ENCODE data around the gene RABGAP1L.
"Not testable (repeated sequence)": the region's sequence is repeated elsewhere in the genome, so short reads cannot be mapped to it uniquely, and the experiment has no call there.

The RABGAP1L gene

DNA sequence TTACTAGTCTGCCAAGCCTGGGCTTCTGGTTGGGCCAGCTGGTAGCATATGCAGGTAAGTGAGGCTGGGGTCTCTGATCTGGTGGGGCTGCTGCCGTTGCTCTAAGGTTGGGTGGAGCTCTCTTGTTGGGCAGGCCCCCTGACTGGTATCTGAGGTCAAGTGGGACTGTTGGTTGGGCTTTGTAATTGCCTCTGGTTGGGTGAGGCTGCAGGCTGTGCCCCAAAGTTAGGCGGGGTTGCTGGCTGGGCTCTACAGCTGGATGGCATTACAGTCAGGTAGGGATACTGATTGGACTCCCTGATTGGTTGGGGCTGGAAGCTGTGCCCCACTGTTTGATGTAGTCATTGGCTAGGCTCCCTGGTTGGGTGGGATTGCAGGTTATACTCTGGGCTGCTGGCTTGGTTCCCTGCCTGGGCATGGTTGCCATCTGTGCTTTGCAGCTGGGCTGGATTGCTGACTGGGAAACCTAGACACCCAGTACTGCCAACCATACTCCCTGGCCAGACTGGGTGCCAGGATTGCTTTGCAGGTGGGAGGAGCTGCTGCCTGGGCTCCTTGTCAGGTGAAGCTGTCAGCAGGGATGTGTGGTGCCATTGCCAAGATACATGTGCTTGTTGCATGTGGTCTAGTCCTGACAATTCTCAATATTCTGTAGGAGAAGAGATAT, 130.5 kb downstream of the RABGAP1L start:
- no peak for DNase-seq (ENCODE audit: low read depth in 4 of 4, low spot score in 1 of 4)

DNA sequence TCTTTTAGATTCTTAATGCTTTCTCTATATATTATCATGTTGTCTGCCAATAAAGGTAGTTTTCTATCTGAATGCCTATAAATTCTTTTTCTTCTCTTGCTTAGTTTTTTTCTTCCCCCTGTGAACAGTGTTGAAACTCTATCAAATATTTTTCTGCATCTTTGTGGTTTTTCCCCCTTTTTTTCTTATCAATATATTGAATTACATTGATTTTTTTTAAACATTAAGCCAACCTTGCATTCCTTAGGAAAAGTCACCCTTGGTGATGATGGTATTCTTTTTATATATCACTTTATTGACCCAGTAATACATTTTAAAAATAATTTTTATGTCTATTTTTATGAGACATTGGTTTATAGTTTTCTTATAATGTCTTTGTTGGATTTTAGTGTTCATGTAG, 131.7 kb downstream of the RABGAP1L start:
- no peak for DNase-seq (ENCODE audit: low read depth in 4 of 4, low spot score in 1 of 4)

DNA sequence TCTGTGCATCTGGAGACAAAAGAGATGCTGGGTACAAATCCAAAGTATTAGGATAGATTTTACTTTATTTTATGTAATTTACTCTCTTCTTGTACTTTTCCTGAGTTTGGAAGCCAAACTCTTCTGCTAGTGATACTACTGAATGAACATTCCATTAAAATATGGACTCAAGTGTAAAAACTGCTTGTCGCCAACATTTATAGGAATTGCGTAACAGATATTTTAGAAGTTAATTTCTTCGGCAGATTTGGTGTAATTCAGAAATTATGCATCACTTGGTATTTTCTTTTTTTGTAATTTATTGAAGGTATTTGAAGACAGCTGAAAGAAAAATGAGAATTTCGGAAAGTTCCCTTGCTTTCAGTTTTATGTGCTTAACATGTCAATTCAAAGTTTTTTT, 137.0 kb downstream of the RABGAP1L start:
- no peak for DNase-seq (ENCODE audit: low read depth in 4 of 4, low spot score in 1 of 4)

DNA sequence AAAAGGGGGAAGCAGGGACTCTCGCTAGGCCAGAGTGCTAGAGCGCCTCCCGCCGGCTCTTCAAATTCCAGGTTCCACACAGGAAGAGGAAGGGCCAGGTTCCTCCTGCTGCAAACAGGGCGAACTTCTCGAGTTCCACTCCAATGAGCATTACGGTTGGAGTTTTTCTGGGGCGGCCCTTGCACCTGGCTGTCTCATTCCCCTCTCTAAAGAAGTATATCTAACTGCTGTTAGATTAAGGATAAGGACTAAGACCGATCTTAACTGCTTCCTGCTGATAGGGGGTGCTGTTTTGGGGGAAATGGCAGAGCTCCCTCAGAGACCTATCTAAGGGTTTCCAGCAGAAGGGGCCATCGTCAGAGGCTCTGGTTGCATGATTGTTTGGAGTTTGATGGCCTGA, 138.0 kb downstream of the RABGAP1L start:
- DNase-seq (ENCODE audit: low read depth in 4 of 4, low spot score in 1 of 4): no peak

DNA sequence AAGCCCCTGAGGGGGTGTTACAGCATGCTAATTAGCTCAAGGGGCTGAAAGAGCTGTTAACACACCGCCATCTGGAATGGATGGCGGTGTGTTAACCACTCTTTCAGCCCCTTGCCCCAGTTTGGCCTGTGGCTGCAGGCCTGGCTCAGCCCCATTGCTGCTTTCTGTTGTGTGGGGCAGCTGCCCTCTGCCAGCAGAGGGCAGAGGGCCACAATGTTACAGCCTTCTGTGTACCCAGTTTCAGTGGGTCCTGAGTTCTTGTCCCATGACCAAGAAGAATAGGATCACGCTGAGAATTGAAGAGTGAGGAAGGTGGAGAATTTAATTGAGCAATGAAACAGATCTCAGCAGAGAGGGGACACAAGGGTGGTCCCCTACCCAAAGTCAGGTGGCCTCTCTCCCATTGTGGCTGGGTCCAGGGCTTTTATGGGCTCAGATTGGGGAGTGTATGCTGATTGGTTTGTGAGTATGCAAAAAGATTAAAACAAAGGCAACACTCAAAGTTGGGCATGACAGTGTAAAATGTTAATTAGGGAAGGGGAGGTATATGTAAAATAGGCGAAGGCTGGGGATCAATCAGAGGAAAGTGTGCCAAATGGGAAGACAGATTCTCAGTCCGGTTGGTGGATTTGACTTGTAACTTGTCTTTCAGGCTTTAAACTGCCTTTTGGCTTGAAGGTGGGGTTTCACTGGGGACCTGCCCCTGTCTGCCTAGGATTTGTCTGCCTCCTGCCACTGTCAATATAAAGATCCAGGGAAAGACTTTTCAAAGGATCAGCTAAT, 142.2 kb downstream of the RABGAP1L start:
- no peak for DNase-seq (ENCODE audit: low read depth in 4 of 4, low spot score in 1 of 4)

DNA sequence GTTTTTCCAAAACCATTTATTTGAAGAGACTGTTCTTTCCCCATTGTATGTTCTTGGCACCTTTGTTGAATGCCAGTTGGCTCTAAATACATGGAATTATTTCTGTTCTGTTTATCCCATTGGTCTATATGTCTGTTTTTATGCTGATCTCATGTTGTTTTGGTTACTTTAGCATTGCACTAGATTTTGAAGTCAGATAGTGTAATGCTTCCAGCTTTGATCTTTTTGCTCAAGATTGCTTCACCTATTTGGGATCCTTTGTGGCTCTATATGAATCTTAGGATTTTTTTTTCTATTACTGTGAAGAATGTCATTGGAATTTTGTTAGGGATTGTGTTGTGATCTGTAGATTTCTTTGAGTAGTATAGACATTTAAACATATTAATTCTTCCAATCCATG, 149.3 kb downstream of the RABGAP1L start:
- DNase-seq (ENCODE audit: low read depth in 4 of 4, low spot score in 1 of 4): no peak

DNA sequence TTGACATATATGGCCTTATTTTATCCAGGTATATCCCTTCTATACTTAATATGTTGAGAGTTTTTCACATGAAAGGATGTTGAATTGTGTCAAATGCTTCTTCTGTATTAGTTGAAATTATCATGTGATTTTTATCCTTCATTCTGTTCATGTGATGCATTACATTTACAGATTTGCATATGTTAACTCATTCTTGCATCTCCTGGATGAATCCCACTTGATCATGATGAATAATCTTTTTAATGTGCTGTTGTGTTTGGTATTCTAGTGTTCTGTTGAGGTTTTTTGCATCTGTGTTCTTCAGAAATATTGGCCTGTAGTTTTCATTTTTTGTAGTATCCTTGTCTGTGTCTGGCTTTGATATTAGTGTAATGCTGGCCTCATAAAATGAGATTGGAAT, 150.2 kb downstream of the RABGAP1L start:
- no peak for DNase-seq (ENCODE audit: low read depth in 4 of 4, low spot score in 1 of 4)

DNA sequence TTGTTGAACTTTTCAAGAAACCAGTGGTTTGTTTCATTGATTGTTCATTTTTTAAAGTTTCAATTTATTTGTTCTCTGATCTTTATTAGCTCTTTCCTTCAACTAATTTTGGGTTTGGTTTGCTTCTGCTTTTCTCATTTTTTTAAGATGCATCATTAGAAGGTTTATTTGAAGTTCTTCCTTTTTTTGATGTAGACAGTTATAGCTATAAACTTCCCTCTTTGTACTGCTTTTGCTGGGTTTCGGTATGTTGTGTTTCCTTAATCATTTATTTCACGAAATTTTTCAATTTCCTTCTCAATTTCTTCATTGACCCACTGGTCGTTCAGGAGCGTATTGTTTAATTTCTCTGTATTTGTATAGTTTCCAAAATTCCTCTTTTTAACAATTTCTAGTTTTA, 155.1 kb downstream of the RABGAP1L start:
- no peak for DNase-seq (ENCODE audit: low read depth in 4 of 4, low spot score in 1 of 4)

DNA sequence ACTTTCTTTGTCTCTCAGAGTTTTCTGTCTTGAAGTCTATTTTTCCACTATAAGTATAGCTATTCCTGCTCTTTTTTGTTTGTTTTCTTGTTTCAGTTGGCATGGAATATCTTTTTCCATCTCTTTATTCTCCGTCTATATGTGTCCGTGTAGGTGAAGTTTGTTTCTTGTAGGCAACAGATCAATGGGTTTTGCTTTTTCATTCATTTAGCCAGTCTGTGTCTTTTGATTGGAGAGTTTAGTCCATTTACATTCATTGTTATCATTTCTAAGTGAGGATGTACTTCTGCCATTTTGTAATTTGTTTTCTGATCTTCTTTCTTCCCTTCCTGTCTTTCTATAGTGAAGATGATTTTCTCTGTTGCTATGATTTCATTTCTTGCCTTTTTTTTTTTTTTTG, 155.9 kb downstream of the RABGAP1L start:
- no peak for DNase-seq (ENCODE audit: low read depth in 4 of 4, low spot score in 1 of 4)

DNA sequence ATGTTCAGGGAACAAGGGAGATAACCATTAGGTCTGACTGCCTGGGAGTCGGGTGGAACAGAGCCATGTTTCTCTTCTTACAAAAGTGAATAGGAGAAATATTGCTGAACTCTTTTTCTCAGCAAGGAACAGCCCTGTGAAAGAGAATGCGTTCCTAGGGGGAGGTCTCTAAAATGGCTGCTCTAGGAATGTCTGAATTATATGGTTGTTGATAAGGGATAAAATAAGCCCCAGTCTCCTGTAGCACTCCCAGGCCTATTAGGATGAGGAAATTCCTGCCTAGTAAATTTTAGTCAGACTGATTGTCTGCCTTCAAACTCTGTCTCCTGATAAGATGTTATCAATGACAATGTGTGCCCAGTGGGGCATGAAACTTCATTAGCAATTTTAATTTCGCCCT, 161.6 kb downstream of the RABGAP1L start:
- not testable (repeated sequence) for DNase-seq (ENCODE audit: low read depth in 4 of 4, low spot score in 1 of 4)

DNA sequence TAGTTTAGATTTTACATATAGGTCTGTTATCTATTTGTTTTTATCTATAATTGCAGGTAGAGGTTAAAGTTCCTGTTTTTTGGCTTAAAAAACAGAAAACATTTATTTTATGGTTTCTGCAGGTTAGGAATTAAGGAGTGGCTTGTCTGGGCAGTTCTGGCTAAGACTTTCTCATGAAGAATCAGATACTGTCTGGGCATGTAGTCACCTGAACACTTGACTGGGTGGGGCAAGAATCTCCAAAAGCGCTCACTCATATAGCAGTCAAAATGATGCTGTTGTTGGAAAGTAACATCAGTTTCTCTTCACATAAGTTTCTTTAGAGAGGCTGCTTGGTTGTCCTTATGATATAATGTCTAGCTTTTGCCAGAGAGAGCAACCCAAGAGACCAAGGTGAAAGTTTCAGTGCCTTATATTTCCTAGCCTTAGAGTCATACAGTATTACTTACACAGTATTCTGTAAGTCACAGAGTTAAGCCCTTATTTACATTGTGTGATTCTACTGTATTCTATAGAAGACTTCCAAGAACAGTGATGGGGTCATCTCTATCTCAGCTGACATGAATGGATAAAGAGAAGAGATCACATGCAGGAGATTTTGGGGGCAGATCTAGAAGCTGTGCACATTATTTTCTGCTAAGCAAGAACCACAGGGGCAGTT, 163.0 kb downstream of the RABGAP1L start:
- no peak for DNase-seq (ENCODE audit: low read depth in 4 of 4, low spot score in 1 of 4)

DNA sequence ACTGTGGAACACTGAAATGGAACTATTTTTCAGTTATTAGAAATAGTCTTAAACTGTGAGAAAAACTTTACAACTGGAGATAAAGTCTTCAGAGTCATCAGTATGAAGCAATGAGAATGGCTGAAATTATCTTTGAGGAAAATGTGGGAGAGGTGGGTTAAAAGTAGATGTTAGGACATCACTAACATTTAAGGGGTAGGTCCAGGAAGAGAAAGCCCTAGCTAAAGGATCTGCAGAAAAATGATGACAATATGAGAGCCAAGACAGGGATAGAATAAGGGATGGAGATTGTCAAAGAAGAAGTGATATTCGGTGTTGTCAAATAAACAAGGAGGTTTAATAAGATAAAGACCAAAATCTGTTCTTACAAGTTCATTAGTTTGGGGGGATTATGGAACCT, 165.2 kb downstream of the RABGAP1L start:
- DNase-seq (ENCODE audit: low read depth in 4 of 4, low spot score in 1 of 4): no peak

DNA sequence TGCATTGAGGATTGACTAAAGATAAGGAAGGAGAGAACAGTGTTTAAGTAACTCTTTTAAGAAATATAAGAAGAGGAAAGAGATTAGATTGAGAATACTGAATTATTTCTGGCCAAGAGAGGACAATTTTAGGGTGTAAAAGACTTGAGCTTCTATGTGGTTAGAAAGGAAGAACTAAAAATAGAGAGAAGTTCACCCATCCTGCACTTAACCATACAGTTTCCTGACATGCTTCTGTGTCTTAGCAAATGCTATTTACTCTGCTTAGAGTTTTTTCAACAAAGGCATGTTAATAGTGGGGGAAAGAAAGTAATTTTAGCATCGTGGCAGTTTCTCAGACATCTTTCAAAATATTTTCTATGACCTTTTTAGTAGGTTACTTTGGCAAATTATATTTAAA, 165.6 kb downstream of the RABGAP1L start:
- DNase-seq (ENCODE audit: low read depth in 4 of 4, low spot score in 1 of 4): no peak

DNA sequence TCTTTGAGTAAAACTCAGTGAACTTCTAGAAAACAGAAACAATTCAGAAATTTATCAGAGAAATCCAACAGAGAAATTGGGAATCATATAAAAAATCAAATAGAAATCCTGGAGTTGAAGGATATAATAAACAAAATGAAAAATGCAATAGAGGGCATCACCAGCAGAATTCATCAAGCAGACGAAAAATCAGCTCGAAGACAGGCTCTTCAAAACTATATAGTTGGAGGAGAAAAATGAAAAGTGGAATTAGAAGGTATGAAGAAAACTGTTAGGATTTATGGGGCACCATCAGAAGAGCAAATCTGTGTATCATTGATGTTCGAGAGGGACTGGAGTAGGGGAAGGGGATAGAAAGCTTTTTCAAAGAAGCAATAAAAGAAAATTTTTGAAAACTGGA, 167.0 kb downstream of the RABGAP1L start:
- no peak for DNase-seq (ENCODE audit: low read depth in 4 of 4, low spot score in 1 of 4)

DNA sequence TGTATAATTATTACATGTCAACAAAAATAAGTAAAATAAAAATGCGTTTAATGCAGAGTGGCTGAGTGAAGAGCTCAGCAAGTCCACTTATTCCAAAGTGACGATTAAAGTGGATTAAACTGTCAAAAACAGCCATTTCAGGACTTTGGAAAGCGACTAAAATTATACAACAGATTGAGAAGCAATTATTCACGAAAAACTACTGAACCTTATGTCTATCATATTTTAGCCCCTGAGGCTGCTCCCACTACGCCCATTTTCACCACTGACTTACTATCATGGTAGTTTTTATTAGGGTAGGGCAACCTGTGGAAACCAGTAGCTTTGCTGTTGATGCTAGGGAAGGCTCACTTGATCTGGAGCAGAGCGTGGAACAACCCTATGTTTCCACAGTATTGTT, 174.1 kb downstream of the RABGAP1L start:
- no peak for DNase-seq (ENCODE audit: low read depth in 4 of 4, low spot score in 1 of 4)

DNA sequence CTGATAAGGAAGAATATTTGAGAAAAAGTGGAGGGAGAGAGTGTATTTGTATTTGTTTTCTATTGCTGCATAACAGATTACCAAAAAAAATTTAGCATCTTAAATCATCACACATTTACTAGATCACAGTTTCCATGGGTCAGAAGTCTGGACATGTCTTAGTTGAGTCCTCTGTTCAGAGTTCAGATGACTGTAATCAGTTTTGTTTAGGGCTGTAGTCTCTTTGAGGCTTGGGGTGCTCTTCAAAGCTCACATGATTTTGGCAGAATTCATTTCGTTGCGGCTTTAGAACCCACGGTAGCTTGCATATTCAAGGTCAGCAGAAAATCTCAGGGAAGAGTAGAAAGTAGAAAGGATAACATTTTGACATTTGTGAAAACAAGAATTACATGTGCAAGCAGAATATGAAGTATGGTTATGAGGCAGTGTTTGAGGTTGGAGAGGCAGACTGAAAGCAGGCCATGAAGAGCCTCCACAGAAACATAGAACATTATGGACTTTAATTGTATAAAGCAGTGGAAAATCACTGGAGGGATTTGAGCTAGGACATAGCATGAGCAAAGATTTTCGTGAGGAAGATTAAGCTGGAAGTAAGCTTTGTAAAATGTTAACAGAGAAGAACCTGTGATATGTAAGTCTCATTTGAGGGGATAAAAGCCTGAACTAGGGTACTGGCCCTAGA, 177.8 kb downstream of the RABGAP1L start:
- no peak for DNase-seq (ENCODE audit: low read depth in 4 of 4, low spot score in 1 of 4)

DNA sequence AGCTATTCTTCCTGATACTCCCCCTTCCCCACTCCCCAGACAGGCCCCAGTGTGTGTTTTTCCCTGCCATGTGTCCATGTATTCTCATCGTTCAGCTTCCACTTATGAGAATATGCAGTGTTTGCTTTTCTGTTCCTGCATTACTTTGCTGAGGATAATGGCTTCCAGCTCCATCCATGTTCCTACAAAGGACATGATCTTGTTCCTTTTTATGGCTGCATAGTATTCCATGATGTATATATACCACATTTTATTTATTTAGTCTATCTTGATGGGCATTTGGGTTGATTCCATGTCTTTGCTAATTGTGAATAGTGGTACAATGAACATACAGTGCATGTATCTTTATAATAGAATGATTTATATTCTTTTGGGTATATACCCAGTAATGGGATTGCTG, 181.1 kb downstream of the RABGAP1L start:
- DNase-seq (ENCODE audit: low read depth in 4 of 4, low spot score in 1 of 4): not testable (repeated sequence)

DNA sequence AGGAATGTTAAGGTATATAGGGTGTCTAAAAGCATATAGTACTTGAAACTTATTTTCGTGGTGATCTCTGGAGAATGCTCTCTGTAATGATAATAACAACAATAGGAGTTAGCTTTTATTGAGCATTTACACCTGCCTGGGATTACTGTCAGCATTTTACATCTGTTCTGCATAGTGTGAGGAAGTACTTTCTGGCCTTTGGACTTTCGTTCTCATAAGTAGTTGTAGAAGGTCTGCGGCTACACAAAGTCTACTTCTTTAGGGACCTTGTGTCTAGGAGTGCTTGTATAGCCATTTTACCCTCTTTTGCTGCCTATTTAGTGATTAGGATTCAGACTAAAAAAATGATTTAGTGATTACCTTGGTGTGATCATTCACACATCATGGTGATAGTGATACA, 184.8 kb downstream of the RABGAP1L start:
- no peak for DNase-seq (ENCODE audit: low read depth in 4 of 4, low spot score in 1 of 4)

DNA sequence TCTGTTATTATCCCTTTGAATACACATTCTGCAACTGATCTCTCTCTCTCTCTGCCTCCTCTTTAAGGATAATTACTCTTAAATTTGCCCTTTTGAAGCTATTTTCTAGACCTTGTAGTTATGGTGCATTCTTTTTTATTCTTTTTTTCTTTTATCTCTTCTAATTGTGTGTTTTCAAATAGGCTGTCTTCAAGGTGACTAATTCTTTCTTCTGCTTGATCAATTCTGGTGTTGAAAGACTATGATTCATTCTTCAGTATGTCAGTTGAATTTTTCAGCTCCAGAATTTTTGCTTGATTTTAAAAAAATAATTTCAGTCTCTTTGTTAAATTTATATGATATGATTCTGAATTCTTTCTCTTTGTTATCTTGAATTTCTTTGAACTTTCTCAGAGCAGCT, 192.8 kb downstream of the RABGAP1L start:
- DNase-seq (ENCODE audit: low read depth in 4 of 4, low spot score in 1 of 4): no peak

DNA sequence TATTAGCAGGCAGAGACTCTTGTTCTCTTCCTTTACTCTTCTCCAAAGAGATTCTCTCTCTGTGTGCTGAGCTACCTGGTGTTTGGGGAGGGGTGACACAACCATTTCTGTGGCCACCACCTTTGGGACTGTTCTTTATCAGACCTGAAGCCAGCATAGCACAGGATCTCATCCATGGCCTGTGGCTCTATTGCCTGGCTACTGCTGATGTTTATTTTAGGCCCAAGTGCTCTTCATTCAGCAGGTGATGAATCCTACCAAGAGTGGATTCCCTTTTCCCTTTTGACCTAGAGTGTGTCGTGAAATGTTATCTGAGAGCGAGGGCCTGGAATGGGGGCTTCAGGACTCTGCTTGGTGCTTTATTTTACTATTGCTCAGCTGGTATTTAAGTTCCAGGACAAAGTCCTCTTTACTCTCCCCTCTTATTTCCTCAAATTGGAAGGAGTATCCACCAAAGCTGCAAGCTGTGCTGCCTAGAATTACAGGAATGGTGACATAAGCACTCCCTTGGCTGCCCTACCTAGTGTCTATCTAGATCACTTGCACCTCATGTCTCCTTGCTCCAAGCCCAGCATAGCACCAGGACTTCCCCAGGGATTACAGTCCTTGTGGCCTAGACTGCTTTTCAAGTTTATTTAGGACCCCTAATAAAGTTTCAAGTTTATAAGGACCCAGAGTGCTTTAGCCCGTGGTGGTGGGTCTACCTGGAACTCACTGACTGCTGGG, 193.7 kb downstream of the RABGAP1L start:
- DNase-seq (ENCODE audit: low read depth in 4 of 4, low spot score in 1 of 4): no peak

DNA sequence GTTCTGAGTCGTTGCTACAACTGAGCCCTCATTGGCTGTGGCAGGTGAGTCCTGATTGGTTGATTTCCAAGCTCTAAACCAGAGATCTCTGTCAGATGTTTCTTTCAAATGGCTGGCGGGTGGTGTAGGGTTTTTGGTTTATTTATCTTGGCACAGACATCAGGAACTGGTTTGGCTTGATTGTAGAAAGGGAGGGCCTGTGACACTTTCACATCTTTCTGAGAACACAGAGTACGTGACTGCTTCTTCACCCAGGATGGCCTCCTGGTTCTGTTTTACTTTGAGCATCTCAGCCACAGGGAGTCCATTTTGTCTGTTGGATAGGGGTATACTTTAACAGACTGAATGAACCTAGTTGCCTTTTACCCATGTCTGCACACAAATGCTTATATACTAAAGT, 199.0 kb downstream of the RABGAP1L start:
- DNase-seq (ENCODE audit: low read depth in 4 of 4, low spot score in 1 of 4): no peak

Data from stimulated activated CD4-positive, alpha-beta T cell treated with anti-CD3 and anti-CD28 coated beads, Interleukin-1b, Interleukin-23, amount 100 ng/mL, for 24 hours (primary cell).